Measurements from ENCODE around the gene FAM210B. TPM values are rescaled to one million over a fixed set of nuclear protein-coding genes. Genes with fewer than 3 reads are reported as not detected.

Gene FAM210B
- total and polyA plus RNA-seq, 9 of the 15 experiments (the other 6 are each of a cell fraction or from before 2014, with no cell fraction given): 12.1 to 87.3 (median 47.6) TPM

GRCh38 chr20:56362833-56363413 is 4.1 kb downstream of the FAM210B start:
- CTCF ChIA-PET (ENCODE audit: low intra/inter-chr PET ratio): no interaction called here
- ATAC-seq: peak; percentile 68
- TF ChIP-seq, protein P1, sequence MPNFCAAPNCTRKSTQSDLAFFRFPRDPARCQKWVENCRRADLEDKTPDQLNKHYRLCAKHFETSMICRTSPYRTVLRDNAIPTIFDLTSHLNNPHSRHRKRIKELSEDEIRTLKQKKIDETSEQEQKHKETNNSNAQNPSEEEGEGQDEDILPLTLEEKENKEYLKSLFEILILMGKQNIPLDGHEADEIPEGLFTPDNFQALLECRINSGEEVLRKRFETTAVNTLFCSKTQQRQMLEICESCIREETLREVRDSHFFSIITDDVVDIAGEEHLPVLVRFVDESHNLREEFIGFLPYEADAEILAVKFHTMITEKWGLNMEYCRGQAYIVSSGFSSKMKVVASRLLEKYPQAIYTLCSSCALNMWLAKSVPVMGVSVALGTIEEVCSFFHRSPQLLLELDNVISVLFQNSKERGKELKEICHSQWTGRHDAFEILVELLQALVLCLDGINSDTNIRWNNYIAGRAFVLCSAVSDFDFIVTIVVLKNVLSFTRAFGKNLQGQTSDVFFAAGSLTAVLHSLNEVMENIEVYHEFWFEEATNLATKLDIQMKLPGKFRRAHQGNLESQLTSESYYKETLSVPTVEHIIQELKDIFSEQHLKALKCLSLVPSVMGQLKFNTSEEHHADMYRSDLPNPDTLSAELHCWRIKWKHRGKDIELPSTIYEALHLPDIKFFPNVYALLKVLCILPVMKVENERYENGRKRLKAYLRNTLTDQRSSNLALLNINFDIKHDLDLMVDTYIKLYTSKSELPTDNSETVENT (CRISPR knock-in tag; IDR thresholded peaks at IDR 0.05): 0 out of 2 replicates have a peak, but pooled peaks have one; percentile 54
- no peak for TF ChIP-seq PYGO2 (tag; IDR thresholded peaks at IDR 0.05)
- TF ChIP-seq, protein P2, sequence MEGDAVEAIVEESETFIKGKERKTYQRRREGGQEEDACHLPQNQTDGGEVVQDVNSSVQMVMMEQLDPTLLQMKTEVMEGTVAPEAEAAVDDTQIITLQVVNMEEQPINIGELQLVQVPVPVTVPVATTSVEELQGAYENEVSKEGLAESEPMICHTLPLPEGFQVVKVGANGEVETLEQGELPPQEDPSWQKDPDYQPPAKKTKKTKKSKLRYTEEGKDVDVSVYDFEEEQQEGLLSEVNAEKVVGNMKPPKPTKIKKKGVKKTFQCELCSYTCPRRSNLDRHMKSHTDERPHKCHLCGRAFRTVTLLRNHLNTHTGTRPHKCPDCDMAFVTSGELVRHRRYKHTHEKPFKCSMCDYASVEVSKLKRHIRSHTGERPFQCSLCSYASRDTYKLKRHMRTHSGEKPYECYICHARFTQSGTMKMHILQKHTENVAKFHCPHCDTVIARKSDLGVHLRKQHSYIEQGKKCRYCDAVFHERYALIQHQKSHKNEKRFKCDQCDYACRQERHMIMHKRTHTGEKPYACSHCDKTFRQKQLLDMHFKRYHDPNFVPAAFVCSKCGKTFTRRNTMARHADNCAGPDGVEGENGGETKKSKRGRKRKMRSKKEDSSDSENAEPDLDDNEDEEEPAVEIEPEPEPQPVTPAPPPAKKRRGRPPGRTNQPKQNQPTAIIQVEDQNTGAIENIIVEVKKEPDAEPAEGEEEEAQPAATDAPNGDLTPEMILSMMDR (IDR thresholded peaks at IDR 0.05 in 2 of 3, conservative IDR thresholded peaks at IDR 0.05 in 1 of 3; ENCODE audit: insufficient read depth in 2 of 3, low read depth in 1 of 3, low read length in 3 of 3): no peak
- TF ChIP-seq, protein P3, sequence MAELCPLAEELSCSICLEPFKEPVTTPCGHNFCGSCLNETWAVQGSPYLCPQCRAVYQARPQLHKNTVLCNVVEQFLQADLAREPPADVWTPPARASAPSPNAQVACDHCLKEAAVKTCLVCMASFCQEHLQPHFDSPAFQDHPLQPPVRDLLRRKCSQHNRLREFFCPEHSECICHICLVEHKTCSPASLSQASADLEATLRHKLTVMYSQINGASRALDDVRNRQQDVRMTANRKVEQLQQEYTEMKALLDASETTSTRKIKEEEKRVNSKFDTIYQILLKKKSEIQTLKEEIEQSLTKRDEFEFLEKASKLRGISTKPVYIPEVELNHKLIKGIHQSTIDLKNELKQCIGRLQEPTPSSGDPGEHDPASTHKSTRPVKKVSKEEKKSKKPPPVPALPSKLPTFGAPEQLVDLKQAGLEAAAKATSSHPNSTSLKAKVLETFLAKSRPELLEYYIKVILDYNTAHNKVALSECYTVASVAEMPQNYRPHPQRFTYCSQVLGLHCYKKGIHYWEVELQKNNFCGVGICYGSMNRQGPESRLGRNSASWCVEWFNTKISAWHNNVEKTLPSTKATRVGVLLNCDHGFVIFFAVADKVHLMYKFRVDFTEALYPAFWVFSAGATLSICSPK (IDR thresholded peaks at IDR 0.05; ENCODE audit: borderline replicate concordance): no peak
- no peak for TF ChIP-seq FOXJ3 (CRISPR knock-in tag; IDR thresholded peaks at IDR 0.05)
- TF ChIP-seq ZNF766 (CRISPR knock-in tag; conservative IDR thresholded peaks at IDR 0.05): peak; percentile 79
- TF ChIP-seq, protein P4, sequence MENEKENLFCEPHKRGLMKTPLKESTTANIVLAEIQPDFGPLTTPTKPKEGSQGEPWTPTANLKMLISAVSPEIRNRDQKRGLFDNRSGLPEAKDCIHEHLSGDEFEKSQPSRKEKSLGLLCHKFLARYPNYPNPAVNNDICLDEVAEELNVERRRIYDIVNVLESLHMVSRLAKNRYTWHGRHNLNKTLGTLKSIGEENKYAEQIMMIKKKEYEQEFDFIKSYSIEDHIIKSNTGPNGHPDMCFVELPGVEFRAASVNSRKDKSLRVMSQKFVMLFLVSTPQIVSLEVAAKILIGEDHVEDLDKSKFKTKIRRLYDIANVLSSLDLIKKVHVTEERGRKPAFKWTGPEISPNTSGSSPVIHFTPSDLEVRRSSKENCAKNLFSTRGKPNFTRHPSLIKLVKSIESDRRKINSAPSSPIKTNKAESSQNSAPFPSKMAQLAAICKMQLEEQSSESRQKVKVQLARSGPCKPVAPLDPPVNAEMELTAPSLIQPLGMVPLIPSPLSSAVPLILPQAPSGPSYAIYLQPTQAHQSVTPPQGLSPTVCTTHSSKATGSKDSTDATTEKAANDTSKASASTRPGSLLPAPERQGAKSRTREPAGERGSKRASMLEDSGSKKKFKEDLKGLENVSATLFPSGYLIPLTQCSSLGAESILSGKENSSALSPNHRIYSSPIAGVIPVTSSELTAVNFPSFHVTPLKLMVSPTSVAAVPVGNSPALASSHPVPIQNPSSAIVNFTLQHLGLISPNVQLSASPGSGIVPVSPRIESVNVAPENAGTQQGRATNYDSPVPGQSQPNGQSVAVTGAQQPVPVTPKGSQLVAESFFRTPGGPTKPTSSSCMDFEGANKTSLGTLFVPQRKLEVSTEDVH (IDR thresholded peaks at IDR 0.05; ENCODE audit: low read depth, partially characterized antibody): no peak
- TF ChIP-seq, protein P5, sequence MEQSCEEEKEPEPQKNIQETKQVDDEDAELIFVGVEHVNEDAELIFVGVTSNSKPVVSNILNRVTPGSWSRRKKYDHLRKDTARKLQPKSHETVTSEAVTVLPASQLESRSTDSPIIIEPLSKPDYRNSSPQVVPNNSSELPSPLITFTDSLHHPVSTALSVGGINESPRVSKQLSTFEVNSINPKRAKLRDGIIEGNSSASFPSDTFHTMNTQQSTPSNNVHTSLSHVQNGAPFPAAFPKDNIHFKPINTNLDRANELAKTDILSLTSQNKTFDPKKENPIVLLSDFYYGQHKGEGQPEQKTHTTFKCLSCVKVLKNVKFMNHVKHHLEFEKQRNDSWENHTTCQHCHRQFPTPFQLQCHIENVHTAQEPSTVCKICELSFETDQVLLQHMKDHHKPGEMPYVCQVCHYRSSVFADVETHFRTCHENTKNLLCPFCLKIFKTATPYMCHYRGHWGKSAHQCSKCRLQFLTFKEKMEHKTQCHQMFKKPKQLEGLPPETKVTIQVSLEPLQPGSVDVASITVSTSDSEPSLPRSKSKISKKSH (CRISPR knock-in tag; IDR thresholded peaks at IDR 0.05): no peak
- no peak for TF ChIP-seq ZFPM2 (CRISPR knock-in tag; IDR thresholded peaks at IDR 0.05)

More at GRCh38 chr20:56362833-56363413, 4.1 kb downstream of the FAM210B start:
- Histone ChIP-seq H3K9me3 (replicated peaks; ENCODE audit: control insufficient read depth, insufficient read depth, low read depth, low read length) (no peaks in the 10 kb centered on the region), H3K9ac (ENCODE audit: insufficient read depth in 1 of 2, low read depth in 2 of 2, low read length in 2 of 2) (peak overlapping the region; percentile 75 to 81), H3K27ac (ENCODE audit: extremely low read depth, low read depth, low read length) (peak overlapping the region; percentile 81), H3K4me3 (peak overlapping the region; percentile 1; the same call in 1 of the 2 replicates), H4K20me1 (replicated peaks; ENCODE audit: control insufficient read depth, insufficient read depth, low read length) (no peaks in the 10 kb centered on the region), H3K9me1 (ENCODE audit: control insufficient read depth, insufficient read depth, low read length) (no peaks in the 10 kb centered on the region), H3K4me2 (ENCODE audit: insufficient read depth, low read length) (peak overlapping the region; percentile 90), H3K4me1 (replicated peaks in 1 of 2; ENCODE audit: control insufficient read depth in 2 of 2, insufficient read depth in 2 of 2, low read length in 2 of 2) (peaks cover 36 to 55% of the 10 kb centered on the region in 2 experiments), H2AFZ (ENCODE audit: low read depth, low read length) (peak overlapping the region; percentile 58), H3K36me3 (ENCODE audit: control insufficient read depth, insufficient read depth, low read length) (peaks cover 51% of the 10 kb centered on the region), H3K27me3 (ENCODE audit: control insufficient read depth in 2 of 2, insufficient read depth in 2 of 2, low read length in 2 of 2) (no peaks in the 10 kb centered on the region), H3K79me2 (ENCODE audit: control insufficient read depth, insufficient read depth, low read length) (peaks cover 61% of the 10 kb centered on the region)
- FAIRE-seq (peak; percentile 94), DNase-seq (ENCODE audit: extremely low read depth in 1 of 4, low spot score in 3 of 4) (peak; percentile 93 to 98 (median 96))
- no TSS peak for BruUV-seq (replicated peaks)
- WGBS (ENCODE audit: insufficient coverage, low coverage, missing lambda C conversion rate): 1% methylated on average over 8 of the region's 8 CpGs
- POLR2A ChIA-PET: interaction anchor here (0.6 to 2.3 kb wide), 9 partner anchors 9 to 222 kb away, joined by 3 to 9 read pairs (median 3); partner anchors contain the start of genes AURKA, CASS4 and CSTF1
- in situ Hi-C loops (cut with MboI): loop anchor here (25.0 kb wide), 1 partner anchor 1276 kb away; no protein-coding TSS in a partner anchor
- intact Hi-C loops (cut with micrococcal nuclease): loop anchor here (1.0 to 2.0 kb wide), 2 partner anchors 29 to 50 kb away; partner anchors contain the start of genes AURKA, CASS4 and CSTF1
